Effector memory CD8-positive, alpha-beta T cell (primary cell): ENCODE measurements around the gene LMAN2L.

ENCODE experiments used
- ATAC-seq: fragments of 150-1000 bp; cut with Tn5 transposase; replicated peaks from 2 replicates; pipeline ENCODE4 v1.10.0; 2021; ENCODE audit warnings: mild to moderate bottlenecking, moderate library complexity
- DNase-seq, 3 experiments: peaks; one replicate each; pipeline ENCODE4 v3.0.0; 2021
- H3K27ac Mint-ChIP-seq, 2 donors: one replicate each; pipeline ENCODE4 v1.8.0; 2022; ENCODE audit warnings: mild to moderate bottlenecking in 2 of 2, mixed read lengths in 2 of 2, moderate library complexity in 2 of 2
- H3K27me3 Mint-ChIP-seq, 2 donors: one replicate each; pipeline ENCODE4 v1.8.0; 2022; ENCODE audit warnings: mixed read lengths in 2 of 2
- H3K36me3 Mint-ChIP-seq: one replicate; pipeline ENCODE4 v1.8.0; 2022; ENCODE audit warnings: mild to moderate bottlenecking, moderate library complexity, mixed read lengths; ENCODE audit not compliant: insufficient read depth
- H3K4me1 Mint-ChIP-seq, 2 donors: one replicate each; pipeline ENCODE4 v1.8.0; 2022; ENCODE audit warnings: low read depth in 2 of 2, mixed read lengths in 2 of 2
- H3K4me3 Mint-ChIP-seq, 2 donors: one replicate each; pipeline ENCODE4 v1.8.0; 2022; ENCODE audit warnings: mild to moderate bottlenecking in 2 of 2, mixed read lengths in 2 of 2, moderate library complexity in 2 of 2
- H3K9me3 Mint-ChIP-seq, 2 donors: one replicate each; pipeline ENCODE4 v1.8.0; 2022; ENCODE audit warnings: mixed read lengths in 2 of 2

The LMAN2L gene

DNA sequence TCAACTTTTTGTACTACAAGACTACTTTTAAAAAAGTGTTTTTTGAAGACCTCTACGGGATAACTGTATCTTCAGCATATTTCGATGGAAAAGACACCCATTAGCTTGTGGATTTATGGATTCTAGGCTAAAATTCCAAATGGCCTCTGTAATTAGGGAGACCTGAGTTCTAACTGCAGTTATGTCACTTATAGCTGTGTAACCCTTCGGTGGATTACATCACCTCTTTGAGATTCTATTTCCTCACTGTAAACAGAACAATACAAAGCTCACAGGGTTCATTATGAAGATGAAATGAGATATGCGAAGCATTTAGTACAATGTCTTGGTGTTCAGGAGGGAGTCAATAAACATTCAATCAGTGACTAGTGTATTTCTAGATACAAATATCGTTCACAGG is 24.2 kb downstream of the LMAN2L start:
- Mint-ChIP-seq H3K36me3 (peaks cover 6% of the 10 kb centered on the region), H3K4me3 (no peak overlapping the region), H3K4me1 (peaks cover 0 to 14% of the 10 kb centered on the region in 2 donors), H3K9me3 (no peaks in the 10 kb centered on the region), H3K27me3 (no peaks in the 10 kb centered on the region), H3K27ac (no peak overlapping the region)
- DNase-seq (no peak), ATAC-seq (no peak)

DNA sequence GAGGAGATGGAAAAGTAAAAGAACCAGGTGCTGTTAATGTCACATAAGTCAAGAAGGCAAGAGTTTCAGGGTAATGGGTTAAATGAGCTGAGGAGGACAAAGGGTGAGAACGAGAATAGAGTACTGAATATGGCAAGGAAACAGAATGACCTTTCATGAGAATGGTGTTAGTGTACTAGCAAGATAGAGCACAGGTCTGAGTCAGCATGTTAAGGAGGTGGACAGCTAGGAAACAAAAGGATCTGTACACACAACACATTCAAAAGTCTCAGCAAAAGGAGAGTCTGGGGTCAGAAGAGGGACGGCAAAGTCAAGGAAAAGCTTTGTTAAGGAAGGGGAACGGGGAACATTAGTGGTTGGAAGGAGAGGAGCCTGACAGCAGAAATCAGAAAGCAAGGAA is 28.9 kb downstream of the LMAN2L start:
- H3K4me1 Mint-ChIP-seq = peaks cover 0 to 5% of the 10 kb centered on the region in 2 donors
- peaks cover 24% of the 10 kb centered on the region for H3K36me3 Mint-ChIP-seq
- no peak for ATAC-seq
- no peaks in the 10 kb centered on the region for H3K9me3 Mint-ChIP-seq
- no peak for DNase-seq
- H3K4me3 Mint-ChIP-seq = no peak overlapping the region
- no peak overlapping the region for H3K27ac Mint-ChIP-seq
- no peaks in the 10 kb centered on the region for H3K27me3 Mint-ChIP-seq

DNA sequence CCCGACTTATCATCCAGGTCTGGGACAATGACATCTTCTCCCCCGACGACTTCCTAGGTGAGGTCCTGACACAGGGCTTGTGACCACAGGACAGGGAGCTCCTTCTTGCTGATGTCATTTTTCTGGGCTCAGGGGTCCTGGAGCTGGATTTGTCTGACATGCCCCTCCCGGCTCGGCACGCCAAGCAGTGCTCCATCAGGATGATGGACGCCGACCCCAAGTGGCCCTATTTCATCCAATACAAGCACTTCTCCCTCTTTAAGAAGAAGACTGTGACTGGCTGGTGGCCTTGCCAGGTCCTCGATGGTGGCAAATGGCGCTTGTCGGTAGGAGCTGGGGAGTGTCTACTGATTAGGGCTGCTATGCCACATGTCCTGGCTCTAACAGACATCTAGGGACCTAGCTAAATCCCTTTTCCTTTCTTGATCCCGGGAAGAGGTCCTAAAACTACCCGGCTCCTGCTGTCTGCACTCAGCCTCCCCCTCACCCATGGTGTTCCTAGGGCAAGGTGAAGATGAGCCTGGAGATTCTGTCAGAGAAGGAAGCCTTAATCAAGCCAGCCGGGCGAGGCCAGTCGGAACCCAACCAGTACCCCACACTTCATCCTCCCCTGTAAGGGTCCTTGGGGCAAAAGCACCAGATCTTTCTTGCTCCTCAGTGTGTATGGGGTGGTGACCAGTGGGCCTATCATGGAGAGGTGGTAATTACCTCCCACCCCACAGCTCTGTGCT is 36.7 kb downstream of the LMAN2L start:
- H3K27me3 Mint-ChIP-seq = no peaks in the 10 kb centered on the region
- H3K27ac Mint-ChIP-seq = no peak overlapping the region
- no peak for ATAC-seq
- no peaks in the 10 kb centered on the region for H3K9me3 Mint-ChIP-seq
- H3K4me1 Mint-ChIP-seq = no peaks in the 10 kb centered on the region
- no peak overlapping the region for H3K4me3 Mint-ChIP-seq
- peaks cover 13% of the 10 kb centered on the region for H3K36me3 Mint-ChIP-seq
- DNase-seq = no peak

- no peak for ATAC-seq
- Mint-ChIP-seq H3K4me3 (no peak overlapping the region), H3K4me1 (no peaks in the 10 kb centered on the region), H3K27me3 (no peaks in the 10 kb centered on the region), H3K9me3 (no peaks in the 10 kb centered on the region), H3K36me3 (peaks cover 10% of the 10 kb centered on the region), H3K27ac (no peak overlapping the region)
- no peak for DNase-seq
Observed at GRCh38 chr2:96702098-96702785, 37.6 kb downstream of the LMAN2L start.

DNA sequence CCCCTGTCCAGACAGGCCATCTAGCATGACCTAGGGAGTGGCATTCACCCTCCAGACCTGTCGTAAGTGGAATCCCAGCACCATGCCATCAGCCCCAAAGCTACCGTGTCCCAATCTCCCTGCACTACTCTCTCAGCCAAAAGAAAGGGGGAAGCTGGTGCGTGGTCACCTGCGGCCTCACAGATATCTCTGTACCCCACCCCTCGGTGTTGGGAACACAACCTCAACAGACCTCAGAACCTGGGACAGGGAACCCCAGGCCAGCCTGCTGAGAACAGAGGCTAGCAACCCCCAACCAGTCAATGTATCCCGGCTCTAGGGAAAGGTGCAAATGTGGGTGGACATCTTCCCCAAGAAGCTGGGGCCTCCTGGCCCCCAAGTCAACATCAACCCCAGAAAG is 38.2 kb downstream of the LMAN2L start:
- no peak for DNase-seq
- H3K4me3 Mint-ChIP-seq = no peak overlapping the region
- no peak overlapping the region for H3K27ac Mint-ChIP-seq
- peaks cover 5% of the 10 kb centered on the region for H3K36me3 Mint-ChIP-seq
- no peak for ATAC-seq
- no peaks in the 10 kb centered on the region for H3K9me3 Mint-ChIP-seq
- no peaks in the 10 kb centered on the region for H3K4me1 Mint-ChIP-seq
- H3K27me3 Mint-ChIP-seq = no peaks in the 10 kb centered on the region

DNA sequence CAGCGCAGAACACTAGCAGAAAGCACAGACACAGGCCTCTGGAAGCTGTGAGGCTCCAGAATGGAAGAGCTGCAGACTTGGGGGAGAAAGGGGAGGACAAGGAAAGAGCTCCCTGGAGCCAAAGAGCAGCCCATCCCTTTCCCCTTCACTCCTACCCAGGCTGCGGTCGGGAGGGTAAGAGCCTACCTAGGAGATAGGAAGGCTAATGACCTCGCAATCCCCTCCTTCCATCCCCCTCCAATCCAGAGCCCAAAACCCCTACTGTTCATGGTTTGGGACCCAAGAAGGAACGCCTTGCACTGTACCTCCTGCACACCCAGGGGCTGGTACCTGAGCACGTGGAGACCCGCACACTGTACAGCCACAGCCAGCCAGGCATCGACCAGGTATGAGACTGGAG is 39.8 kb downstream of the LMAN2L start:
- Mint-ChIP-seq H3K27ac (no peak overlapping the region), H3K4me1 (no peaks in the 10 kb centered on the region), H3K27me3 (no peaks in the 10 kb centered on the region), H3K9me3 (no peaks in the 10 kb centered on the region), H3K4me3 (no peak overlapping the region), H3K36me3 (no peaks in the 10 kb centered on the region)
- DNase-seq = no peak
- no peak for ATAC-seq

DNA sequence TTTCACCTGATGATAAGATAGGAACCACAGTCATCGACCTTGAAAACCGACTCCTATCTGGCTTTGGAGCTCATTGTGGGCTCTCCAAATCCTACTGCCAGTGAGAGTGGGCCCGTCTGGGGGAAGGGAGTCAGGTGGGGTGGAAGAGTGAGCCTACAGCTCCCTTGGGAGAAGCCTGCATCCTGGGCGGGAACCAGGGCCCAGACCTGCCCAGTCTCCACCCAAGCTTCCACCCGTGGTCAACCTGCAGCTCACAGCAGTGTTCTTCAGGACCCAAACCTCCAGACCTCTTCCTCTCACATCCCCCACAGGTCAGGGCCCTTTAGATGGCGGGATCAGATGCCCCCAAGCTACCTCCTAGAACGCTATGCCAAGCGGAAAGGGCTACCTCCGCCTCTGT is 40.2 kb downstream of the LMAN2L start:
- no peak for ATAC-seq
- H3K36me3 Mint-ChIP-seq = no peaks in the 10 kb centered on the region
- no peak overlapping the region for H3K4me3 Mint-ChIP-seq
- DNase-seq = no peak
- H3K27ac Mint-ChIP-seq = no peak overlapping the region
- no peaks in the 10 kb centered on the region for H3K27me3 Mint-ChIP-seq
- no peaks in the 10 kb centered on the region for H3K4me1 Mint-ChIP-seq
- no peaks in the 10 kb centered on the region for H3K9me3 Mint-ChIP-seq

DNA sequence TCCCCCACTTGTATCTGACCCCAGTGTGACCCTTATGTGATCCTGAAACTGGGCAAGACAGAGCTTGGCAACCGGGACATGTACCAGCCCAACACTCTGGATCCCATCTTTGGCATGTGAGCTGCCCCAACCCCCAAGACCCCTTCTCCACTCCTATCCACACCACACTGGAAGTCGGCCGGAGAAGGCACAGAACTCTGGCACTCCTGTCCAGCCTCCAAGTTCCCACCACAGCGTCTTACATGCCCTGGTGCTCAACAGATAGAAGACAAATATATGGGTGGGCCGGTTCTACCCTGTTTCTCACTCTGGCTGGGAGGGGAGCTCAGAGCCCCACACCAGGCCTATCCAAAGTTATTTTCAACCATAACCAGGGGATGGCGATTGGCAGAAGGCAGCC is 40.8 kb downstream of the LMAN2L start:
- H3K27ac Mint-ChIP-seq = peak overlapping the region in 1 of 2 donors; percentile 72
- H3K36me3 Mint-ChIP-seq = no peaks in the 10 kb centered on the region
- DNase-seq (no peak), ATAC-seq (no peak)
- H3K4me3 Mint-ChIP-seq = no peak overlapping the region
- no peaks in the 10 kb centered on the region for H3K27me3 Mint-ChIP-seq
- no peaks in the 10 kb centered on the region for H3K9me3 Mint-ChIP-seq
- H3K4me1 Mint-ChIP-seq = no peaks in the 10 kb centered on the region

GRCh38 chr2:96698221-96698861 is 41.5 kb downstream of the LMAN2L start:
- ATAC-seq = no peak
- no peaks in the 10 kb centered on the region for H3K27me3 Mint-ChIP-seq

DNA sequence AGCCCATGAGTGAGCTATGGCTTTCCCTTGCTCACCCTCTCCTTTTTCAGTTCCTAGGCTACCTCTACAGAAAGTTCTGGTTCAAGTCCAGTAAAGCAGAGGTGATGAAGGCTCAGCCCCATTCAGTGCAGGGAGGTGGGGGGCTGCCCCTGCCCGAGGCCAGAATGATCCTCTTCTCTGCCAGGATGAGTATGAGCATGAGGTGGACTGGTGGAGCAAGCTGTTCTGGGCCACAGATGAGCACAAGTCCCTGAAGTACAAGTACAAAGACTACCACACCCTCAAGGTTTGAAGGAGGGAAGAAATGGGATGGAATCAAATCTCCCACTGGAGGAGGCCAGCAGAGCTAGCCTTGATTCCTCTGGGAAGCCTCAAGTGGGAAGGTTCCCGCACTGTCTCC is 42.4 kb downstream of the LMAN2L start:
- no peaks in the 10 kb centered on the region for H3K36me3 Mint-ChIP-seq
- no peaks in the 10 kb centered on the region for H3K4me1 Mint-ChIP-seq
- H3K27me3 Mint-ChIP-seq = no peaks in the 10 kb centered on the region
- H3K27ac Mint-ChIP-seq = no peak overlapping the region
- H3K9me3 Mint-ChIP-seq = no peaks in the 10 kb centered on the region
- no peak overlapping the region for H3K4me3 Mint-ChIP-seq
- ATAC-seq (no peak), DNase-seq (no peak)

More at GRCh38 chr2:96698221-96698861, 41.5 kb downstream of the LMAN2L start:
- H3K4me1 Mint-ChIP-seq = no peaks in the 10 kb centered on the region
- H3K4me3 Mint-ChIP-seq = no peak overlapping the region
- H3K9me3 Mint-ChIP-seq = no peaks in the 10 kb centered on the region
- DNase-seq = no peak
- no peaks in the 10 kb centered on the region for H3K36me3 Mint-ChIP-seq
- peak overlapping the region in 1 of 2 donors; percentile 72 for H3K27ac Mint-ChIP-seq

DNA sequence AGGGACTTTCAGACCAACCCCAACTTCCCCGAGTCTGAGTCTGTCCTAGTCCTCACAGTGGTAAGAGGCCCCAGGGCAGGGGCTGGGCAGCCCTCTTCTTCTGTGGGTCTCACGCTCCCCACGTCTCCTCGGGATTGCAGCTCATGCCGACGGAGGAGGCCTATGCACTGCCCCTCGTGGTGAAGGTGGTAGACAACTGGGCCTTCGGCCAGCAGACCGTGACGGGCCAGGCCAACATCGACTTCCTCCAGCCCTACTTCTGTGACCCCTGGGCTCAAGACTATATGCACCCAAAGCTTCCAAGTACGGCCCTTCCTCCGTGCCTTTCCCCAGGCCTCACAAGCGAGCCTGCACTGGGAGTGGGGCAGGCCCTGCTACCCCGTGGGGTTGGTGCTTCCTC is 44.3 kb downstream of the LMAN2L start:
- Mint-ChIP-seq H3K27me3 (no peaks in the 10 kb centered on the region), H3K4me3 (no peak overlapping the region), H3K36me3 (no peaks in the 10 kb centered on the region), H3K27ac (no peak overlapping the region), H3K4me1 (no peaks in the 10 kb centered on the region), H3K9me3 (no peaks in the 10 kb centered on the region)
- ATAC-seq = no peak
- DNase-seq = no peak

GRCh38 chr2:96694816-96695455 is 44.9 kb downstream of the LMAN2L start:
- DNase-seq (no peak), ATAC-seq (no peak)
- no peaks in the 10 kb centered on the region for H3K4me1 Mint-ChIP-seq
- H3K27ac Mint-ChIP-seq = no peak overlapping the region
- no peaks in the 10 kb centered on the region for H3K27me3 Mint-ChIP-seq
- no peaks in the 10 kb centered on the region for H3K9me3 Mint-ChIP-seq
- no peak overlapping the region for H3K4me3 Mint-ChIP-seq
- no peaks in the 10 kb centered on the region for H3K36me3 Mint-ChIP-seq

- Mint-ChIP-seq H3K9me3 (no peaks in the 10 kb centered on the region), H3K4me3 (no peak overlapping the region), H3K4me1 (no peaks in the 10 kb centered on the region), H3K27ac (no peak overlapping the region), H3K27me3 (no peaks in the 10 kb centered on the region), H3K36me3 (no peaks in the 10 kb centered on the region)
- no peak for DNase-seq
- ATAC-seq = no peak
Observed at GRCh38 chr2:96694279-96694678, 45.6 kb downstream of the LMAN2L start.
